Astrocyte (in vitro differentiated cells and primary cell): Measurements from ENCODE around the gene TIMELESS.

Source experiments
- EZH2 ChIP-seq: IDR thresholded peaks from 2 replicates; pipeline ENCODE4 v1.6.1; 2012; ENCODE audit warnings: mild to moderate bottlenecking, low read length, inconsistent platforms; ENCODE audit not compliant: insufficient read depth
- TF ChIP-seq, protein P1 (sequence below): IDR thresholded peaks from 2 replicates; pipeline ENCODE4 v1.5.1; 2011; ENCODE audit warnings: low read depth, mild to moderate bottlenecking, inconsistent platforms, low read length, moderate library complexity; ENCODE audit not compliant: insufficient read depth

DNA sequence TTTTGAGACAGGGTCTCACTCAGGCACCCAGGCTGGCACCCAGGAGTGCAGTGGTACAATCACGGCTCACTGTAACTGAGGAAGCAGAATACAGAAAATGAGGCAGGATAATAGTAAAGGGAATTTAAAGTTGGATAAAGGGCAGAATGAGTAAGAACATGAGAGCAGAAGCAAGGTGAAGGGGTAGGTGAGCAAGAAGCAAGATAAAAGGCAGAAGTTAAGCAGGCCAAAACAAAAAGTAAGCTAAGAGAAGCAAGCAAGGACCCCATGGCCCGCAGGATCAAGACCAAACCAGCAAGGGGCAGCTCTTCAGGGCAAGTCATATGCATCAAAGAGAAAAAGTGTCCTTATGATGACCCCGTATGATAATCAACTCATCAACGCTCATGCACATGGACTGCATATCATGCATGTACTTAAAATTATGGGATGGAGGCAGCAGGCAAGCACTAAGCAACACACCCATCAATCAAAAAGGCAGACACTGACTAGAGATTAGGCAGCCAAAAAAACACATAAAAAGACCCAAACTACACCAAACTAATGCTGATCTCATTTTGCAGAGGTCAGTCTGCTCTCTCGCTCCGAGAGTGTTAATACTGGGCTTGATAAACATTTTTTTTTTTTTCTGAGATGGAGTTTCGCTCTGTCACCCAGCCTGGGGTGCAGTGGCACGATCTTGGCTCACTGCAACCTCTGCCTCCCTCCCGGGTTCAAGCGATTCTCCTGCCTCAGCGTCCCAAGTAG, 11.6 kb downstream of the TIMELESS start:
- TF ChIP-seq, protein P1, sequence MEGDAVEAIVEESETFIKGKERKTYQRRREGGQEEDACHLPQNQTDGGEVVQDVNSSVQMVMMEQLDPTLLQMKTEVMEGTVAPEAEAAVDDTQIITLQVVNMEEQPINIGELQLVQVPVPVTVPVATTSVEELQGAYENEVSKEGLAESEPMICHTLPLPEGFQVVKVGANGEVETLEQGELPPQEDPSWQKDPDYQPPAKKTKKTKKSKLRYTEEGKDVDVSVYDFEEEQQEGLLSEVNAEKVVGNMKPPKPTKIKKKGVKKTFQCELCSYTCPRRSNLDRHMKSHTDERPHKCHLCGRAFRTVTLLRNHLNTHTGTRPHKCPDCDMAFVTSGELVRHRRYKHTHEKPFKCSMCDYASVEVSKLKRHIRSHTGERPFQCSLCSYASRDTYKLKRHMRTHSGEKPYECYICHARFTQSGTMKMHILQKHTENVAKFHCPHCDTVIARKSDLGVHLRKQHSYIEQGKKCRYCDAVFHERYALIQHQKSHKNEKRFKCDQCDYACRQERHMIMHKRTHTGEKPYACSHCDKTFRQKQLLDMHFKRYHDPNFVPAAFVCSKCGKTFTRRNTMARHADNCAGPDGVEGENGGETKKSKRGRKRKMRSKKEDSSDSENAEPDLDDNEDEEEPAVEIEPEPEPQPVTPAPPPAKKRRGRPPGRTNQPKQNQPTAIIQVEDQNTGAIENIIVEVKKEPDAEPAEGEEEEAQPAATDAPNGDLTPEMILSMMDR = no peak
- TF ChIP-seq EZH2 = no peak
